ENCODE data around the gene ENTPD3. TPM values are rescaled to one million over a fixed set of nuclear protein-coding genes. Genes with fewer than 3 reads are reported as not detected.

The ENTPD3 gene
- total and polyA plus RNA-seq, 9 donors: 0.46 to 5.6 (median 1.3) TPM

GRCh38 chr3:40396406-40396805 lies 9.4 kb downstream of the ENTPD3 start:
- Histone ChIP-seq H3K27me3 (no peaks in the 10 kb centered on the region), H3K4me3 (no peak overlapping the region), H3K4me1 (ENCODE audit: insufficient read depth) (peaks cover 1% of the 10 kb centered on the region), H3K9me3 (no peaks in the 10 kb centered on the region), H3K36me3 (no peaks in the 10 kb centered on the region), H3K27ac (no peak overlapping the region)
- no peak for DNase-seq
- intact Hi-C loops (cut with DNase I): no loop called here
- TF ChIP-seq EP300 (IDR thresholded peaks at IDR 0.05) (no peak), POLR2A (IDR thresholded peaks at IDR 0.05) (no peak), CTCF (IDR thresholded peaks at IDR 0.05) (no peak)
- WGBS, 3 donors: 86% methylated on average over 5 of the region's 5 CpGs

- Histone ChIP-seq H3K36me3 (no peaks in the 10 kb centered on the region), H3K4me3 (no peak overlapping the region), H3K27me3 (no peaks in the 10 kb centered on the region), H3K4me1 (ENCODE audit: insufficient read depth) (peaks cover 1% of the 10 kb centered on the region), H3K27ac (no peak overlapping the region), H3K9me3 (no peaks in the 10 kb centered on the region)
- TF ChIP-seq EP300 (IDR thresholded peaks at IDR 0.05) (no peak), CTCF (IDR thresholded peaks at IDR 0.05) (no peak), POLR2A (IDR thresholded peaks at IDR 0.05) (no peak)
- DNase-seq: no peak
- WGBS, 3 donors: 92 to 96% (median 94%) methylated on average over 4 of the region's 4 CpGs
- intact Hi-C loops (cut with DNase I): no loop called here
Measured at GRCh38 chr3:40397129-40397528, 10.1 kb downstream of the ENTPD3 start.

GRCh38 chr3:40397912-40398311 lies 10.9 kb downstream of the ENTPD3 start:
- DNase-seq: no peak
- Histone ChIP-seq H3K27me3 (no peaks in the 10 kb centered on the region), H3K4me3 (no peak overlapping the region), H3K27ac (no peak overlapping the region), H3K36me3 (no peaks in the 10 kb centered on the region), H3K4me1 (ENCODE audit: insufficient read depth) (peaks cover 1% of the 10 kb centered on the region), H3K9me3 (no peaks in the 10 kb centered on the region)
- no peak for TF ChIP-seq CTCF (IDR thresholded peaks at IDR 0.05)
- 66 to 74% (median 71%) methylated on average over 4 of the region's 4 CpGs for WGBS, 3 donors
- intact Hi-C loops (cut with DNase I): no loop called here

- DNase-seq: no peak
- intact Hi-C loops (cut with DNase I): no loop called here
- H3K36me3 ChIP-seq: no peaks in the 10 kb centered on the region
- TF ChIP-seq EP300 (IDR thresholded peaks at IDR 0.05) (no peak), POLR2A (IDR thresholded peaks at IDR 0.05) (no peak), CTCF (IDR thresholded peaks at IDR 0.05) (no peak)
- H3K4me3 ChIP-seq: no peak overlapping the region
- no peaks in the 10 kb centered on the region for H3K27me3 ChIP-seq
- H3K9me3 ChIP-seq: no peaks in the 10 kb centered on the region
- 15 to 29% (median 21%) methylated on average over 3 of the region's 3 CpGs for WGBS, 3 donors
- peaks cover 1% of the 10 kb centered on the region for H3K4me1 ChIP-seq (ENCODE audit: insufficient read depth)
- no peak overlapping the region for H3K27ac ChIP-seq
Measured at GRCh38 chr3:40398346-40398745, 11.4 kb downstream of the ENTPD3 start.
